ENCODE data around the gene FBXO11. TPM values are rescaled to one million over a fixed set of nuclear protein-coding genes. Genes with fewer than 3 reads are reported as not detected.

FBXO11 gene
- total RNA-seq, 2 experiments from 2014 or later: 47.3 to 48.1 TPM

DNA sequence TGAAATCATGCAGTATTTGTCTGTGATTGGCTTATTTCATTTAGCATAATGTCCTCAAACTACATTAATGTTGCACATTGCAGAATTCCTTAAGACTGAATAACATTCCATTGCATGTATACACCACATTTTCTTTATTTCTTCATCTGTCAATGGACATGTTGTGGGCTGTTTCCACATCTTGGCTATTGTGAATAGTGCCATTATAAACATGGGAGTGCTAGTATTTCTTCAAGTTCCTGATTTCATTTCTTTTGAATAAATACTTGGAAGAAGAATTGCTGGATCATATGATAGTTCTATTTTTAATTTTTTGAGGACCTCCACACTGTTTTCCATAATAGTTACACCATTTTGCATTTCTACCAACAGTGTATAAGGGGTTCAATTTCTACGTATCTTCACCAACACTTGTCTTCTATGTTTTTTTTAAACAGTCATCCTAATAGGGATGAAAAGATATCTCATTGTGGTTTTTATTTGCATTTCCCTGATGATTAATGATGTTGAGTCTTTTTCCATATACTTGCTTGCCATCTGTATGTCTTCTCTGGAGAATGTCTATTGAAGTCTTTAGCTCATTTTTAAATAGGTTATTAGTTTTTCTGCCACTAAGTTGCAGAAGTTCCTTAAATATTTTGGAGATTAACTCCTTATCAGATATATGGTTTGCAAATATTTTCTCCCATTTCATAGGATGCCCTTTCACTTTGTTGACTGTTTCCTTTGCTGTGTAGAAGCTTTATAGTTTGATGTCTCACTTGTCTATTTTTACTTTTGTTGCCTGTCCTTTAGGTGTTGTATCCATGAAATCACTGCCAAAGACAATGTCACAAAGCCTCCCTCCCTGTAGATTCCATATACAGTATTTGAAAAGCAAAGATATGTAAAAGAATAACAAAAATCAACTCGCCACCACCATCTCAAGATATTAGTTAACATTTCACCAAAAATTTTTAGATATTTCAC lies 14.6 kb downstream of the FBXO11 start:
- no peak overlapping the region for H3K4me3 Mint-ChIP-seq
- peak overlapping the region; percentile 47 for H3K27ac Mint-ChIP-seq
- ChIA-PET CTCF (interaction anchor here (0.6 to 1.1 kb wide), 2 partner anchors 10 to 214 kb away, joined by 4 read pairs; no protein-coding TSS in a partner anchor), POLR2A (interaction anchor here (0.8 to 1.5 kb wide), 3 partner anchors 14 to 25 kb away, joined by 3 to 5 read pairs (median 3); no protein-coding TSS in a partner anchor)
- TF ChIP-seq, protein P1, sequence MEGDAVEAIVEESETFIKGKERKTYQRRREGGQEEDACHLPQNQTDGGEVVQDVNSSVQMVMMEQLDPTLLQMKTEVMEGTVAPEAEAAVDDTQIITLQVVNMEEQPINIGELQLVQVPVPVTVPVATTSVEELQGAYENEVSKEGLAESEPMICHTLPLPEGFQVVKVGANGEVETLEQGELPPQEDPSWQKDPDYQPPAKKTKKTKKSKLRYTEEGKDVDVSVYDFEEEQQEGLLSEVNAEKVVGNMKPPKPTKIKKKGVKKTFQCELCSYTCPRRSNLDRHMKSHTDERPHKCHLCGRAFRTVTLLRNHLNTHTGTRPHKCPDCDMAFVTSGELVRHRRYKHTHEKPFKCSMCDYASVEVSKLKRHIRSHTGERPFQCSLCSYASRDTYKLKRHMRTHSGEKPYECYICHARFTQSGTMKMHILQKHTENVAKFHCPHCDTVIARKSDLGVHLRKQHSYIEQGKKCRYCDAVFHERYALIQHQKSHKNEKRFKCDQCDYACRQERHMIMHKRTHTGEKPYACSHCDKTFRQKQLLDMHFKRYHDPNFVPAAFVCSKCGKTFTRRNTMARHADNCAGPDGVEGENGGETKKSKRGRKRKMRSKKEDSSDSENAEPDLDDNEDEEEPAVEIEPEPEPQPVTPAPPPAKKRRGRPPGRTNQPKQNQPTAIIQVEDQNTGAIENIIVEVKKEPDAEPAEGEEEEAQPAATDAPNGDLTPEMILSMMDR (IDR thresholded peaks at IDR 0.05): no peak
- DNase-seq (no peak), ATAC-seq (no peak)
- intact Hi-C loops (cut with micrococcal nuclease): no loop called here
- no peaks in the 10 kb centered on the region for H3K27me3 Mint-ChIP-seq
- peaks cover 33% of the 10 kb centered on the region for H3K36me3 Mint-ChIP-seq (ENCODE audit: low read depth)
- no peaks in the 10 kb centered on the region for H3K9me3 Mint-ChIP-seq
- H3K4me1 Mint-ChIP-seq (ENCODE audit: low read depth): peaks cover 70% of the 10 kb centered on the region

DNA sequence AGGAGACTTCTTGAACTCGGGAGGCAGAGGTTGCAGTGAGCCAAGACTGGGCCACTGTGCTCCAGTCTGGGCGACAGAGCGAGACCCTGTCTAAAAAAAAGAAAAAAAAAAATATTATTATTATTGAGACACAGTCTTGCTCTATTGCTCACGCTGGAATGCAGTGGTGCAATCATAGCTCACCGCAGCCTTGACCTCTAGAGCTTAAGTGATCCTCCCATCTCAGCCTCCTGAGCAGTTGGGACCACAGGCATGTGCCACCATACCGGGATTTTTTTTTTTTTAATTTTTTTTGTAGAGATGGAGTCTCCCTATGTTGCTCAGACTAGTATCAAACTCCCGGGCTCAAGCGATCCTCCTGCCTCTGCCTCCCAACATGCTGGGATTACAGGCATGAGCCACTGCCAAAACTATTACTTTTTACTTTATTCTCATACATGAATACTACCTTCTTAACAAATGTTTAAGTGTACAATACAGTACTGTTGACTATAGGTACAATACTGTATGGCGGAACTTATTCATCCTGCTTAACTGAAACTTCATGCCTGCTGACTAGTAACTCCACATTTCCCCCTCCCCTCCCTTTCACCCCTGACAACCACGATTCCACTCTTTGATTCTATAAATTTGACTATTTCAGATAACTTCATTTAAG lies 15.5 kb downstream of the FBXO11 start:
- Mint-ChIP-seq H3K9me3 (no peaks in the 10 kb centered on the region), H3K27ac (peak overlapping the region; percentile 30), H3K36me3 (ENCODE audit: low read depth) (peaks cover 28% of the 10 kb centered on the region), H3K27me3 (no peaks in the 10 kb centered on the region), H3K4me1 (ENCODE audit: low read depth) (peaks cover 63% of the 10 kb centered on the region), H3K4me3 (no peak overlapping the region)
- intact Hi-C loops (cut with micrococcal nuclease): no loop called here
- CTCF ChIA-PET: interaction anchor here (0.9 kb wide), 1 partner anchor 9 kb away, joined by 5 read pairs; no protein-coding TSS in a partner anchor
- TF ChIP-seq, protein P1 (IDR thresholded peaks at IDR 0.05): no peak
- POLR2A ChIA-PET: interaction anchor here (1.5 kb wide), 1 partner anchor 16 kb away, joined by 5 read pairs; no protein-coding TSS in a partner anchor
- peak; percentile 32 for ATAC-seq
- no peak for DNase-seq

DNA sequence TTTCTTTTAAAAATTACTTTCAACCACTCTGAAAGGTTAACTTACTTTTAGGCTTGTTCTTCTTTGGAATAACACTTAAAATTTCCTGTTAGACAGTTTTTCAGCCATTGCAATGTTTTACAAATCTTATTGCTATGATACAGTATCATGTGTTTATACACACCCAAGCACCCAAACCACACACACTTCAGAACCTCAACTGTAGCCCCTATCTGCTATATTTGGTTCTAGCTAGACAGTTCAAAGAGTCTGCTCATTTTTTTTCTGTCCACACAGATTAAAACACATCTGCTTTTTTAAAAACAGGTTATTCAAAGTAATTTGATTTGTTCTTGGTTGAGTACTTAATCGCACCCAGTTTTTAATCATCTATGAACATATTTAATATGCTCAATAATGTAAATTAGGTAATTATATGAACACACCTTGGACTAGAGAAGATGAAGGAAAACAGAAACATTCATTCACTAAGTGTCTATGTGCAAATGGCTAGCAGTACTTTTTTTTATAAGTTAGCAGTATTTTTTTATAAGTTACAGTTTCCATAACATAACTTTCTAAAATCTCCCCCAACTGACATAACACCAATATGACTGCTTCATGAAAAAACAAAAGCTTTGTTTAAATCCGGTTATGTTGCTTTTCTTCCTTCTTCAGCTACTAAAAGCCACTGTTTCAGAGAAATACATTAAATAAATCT lies 17.6 kb downstream of the FBXO11 start:
- CTCF ChIA-PET: no interaction called here

DNA sequence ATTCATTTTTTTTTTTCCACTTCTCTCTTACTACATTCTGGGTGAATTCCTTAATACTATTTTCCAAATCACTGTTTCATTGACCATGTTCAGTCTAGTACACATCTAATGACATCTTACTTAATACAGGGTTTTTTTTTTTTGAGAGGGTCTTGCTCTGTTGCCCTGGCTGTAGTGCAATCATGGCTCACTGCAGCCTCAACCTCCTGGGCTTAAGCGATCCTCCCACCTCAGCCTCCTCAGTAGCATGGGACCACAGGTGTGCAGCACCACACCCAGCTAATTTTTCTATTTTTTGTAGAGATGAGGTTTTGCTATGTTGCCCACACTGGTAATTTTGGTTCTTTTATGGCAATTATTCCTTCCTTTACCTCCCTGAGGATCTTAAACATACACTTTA lies 29.4 kb downstream of the FBXO11 start:
- TF ChIP-seq, protein P1 (IDR thresholded peaks at IDR 0.05): no peak
- ATAC-seq: no peak
- Mint-ChIP-seq H3K36me3 (ENCODE audit: low read depth) (peaks cover 15% of the 10 kb centered on the region), H3K27me3 (no peaks in the 10 kb centered on the region), H3K4me3 (no peak overlapping the region), H3K27ac (no peak overlapping the region), H3K4me1 (ENCODE audit: low read depth) (peaks cover 53% of the 10 kb centered on the region), H3K9me3 (peaks cover under 1% of the 10 kb centered on the region)
- intact Hi-C loops (cut with micrococcal nuclease): no loop called here
- no peak for DNase-seq
- ChIA-PET POLR2A (no interaction called here), CTCF (no interaction called here)

More for the DNA sequence above, 17.6 kb downstream of the FBXO11 start:
- peak; percentile 77 for ATAC-seq
- intact Hi-C loops (cut with micrococcal nuclease): no loop called here
- TF ChIP-seq, protein P1 (IDR thresholded peaks at IDR 0.05): no peak
- no peaks in the 10 kb centered on the region for H3K9me3 Mint-ChIP-seq
- peaks cover 34% of the 10 kb centered on the region for H3K36me3 Mint-ChIP-seq (ENCODE audit: low read depth)
- peak; percentile 33 for DNase-seq
- H3K4me1 Mint-ChIP-seq (ENCODE audit: low read depth): peaks cover 63% of the 10 kb centered on the region
- H3K27me3 Mint-ChIP-seq: no peaks in the 10 kb centered on the region
- H3K4me3 Mint-ChIP-seq: no peak overlapping the region
- POLR2A ChIA-PET: no interaction called here
- H3K27ac Mint-ChIP-seq: peak overlapping the region; percentile 67

All from activated CD8-positive, alpha-beta T cell treated with anti-CD3 and anti-CD28 coated beads for 36 hours (primary cell).